BJ (cell line): Measurements from ENCODE around the gene SMYD3. TPM values are rescaled to one million over a fixed set of nuclear protein-coding genes. Genes with fewer than 3 reads are reported as not detected.

Experiments used
- CTCF ChIA-PET: fragments of 350-600 bp; formaldehyde crosslinking; extraction: SDS; loops from one replicate; lab custom pipeline; 2021; ENCODE audit warnings: antibody characterized with exemption, inconsistent platforms; lab: Yijun Ruan, JAX
- POLR2A ChIA-PET: fragments of 300-600 bp; sonication (Branson Sonifier 250); formaldehyde crosslinking; extraction: SDS; loops from one replicate; lab custom pipeline; 2021; ENCODE audit warnings: antibody characterized with exemption; lab: Charles Lee
- DNase-seq: peaks from one replicate; pipeline ENCODE4 v3.0.0-alpha.2; 2011; ENCODE audit warnings: low read depth
- H3K27me3 ChIP-seq: 2 replicates; pipeline ENCODE4 v1.6.0; 2011; ENCODE audit warnings: low read length; ENCODE audit not compliant: control insufficient read depth, insufficient read depth
- H3K36me3 ChIP-seq: 2 replicates; pipeline ENCODE4 v1.5.1; 2011; ENCODE audit warnings: low read length; ENCODE audit not compliant: control insufficient read depth, insufficient read depth
- H3K4me3 ChIP-seq: 2 replicates; pipeline ENCODE4 v1.5.1; 2011; ENCODE audit warnings: low read depth, mild to moderate bottlenecking, control low read depth, low read length
- CTCF ChIP-seq: IDR thresholded peaks from 2 replicates; pipeline ENCODE4 v1.5.1; 2011; ENCODE audit warnings: low read depth, mild to moderate bottlenecking, control low read depth, inconsistent platforms, low read length, moderate library complexity; ENCODE audit not compliant: insufficient read depth
- polyA plus RNA-seq: library from polyadenylated mRNA; depleted of rRNA; stranded (reverse); fragments of >200 nt; gene quantifications from 2 replicates; pipeline ENCODE4 v1.2.3, GENCODE V29; 2011

SMYD3 gene
- polyA plus RNA-seq, 1 experiment: 26.1 TPM

GRCh38 chr1:245968775-245969174 is 538.3 kb downstream of the SMYD3 start:
- no peak overlapping the region for H3K4me3 ChIP-seq
- DNase-seq: no peak
- no peaks in the 10 kb centered on the region for H3K27me3 ChIP-seq
- ChIA-PET POLR2A (interaction anchor here (1.3 kb wide), 1 partner anchor 197 kb away, joined by 3 read pairs; no protein-coding TSS in a partner anchor), CTCF (interaction anchor here (0.6 to 1.4 kb wide), 3 partner anchors 92 to 815 kb away, joined by 3 to 5 read pairs (median 4); no protein-coding TSS in a partner anchor)
- TF ChIP-seq CTCF: no peak
- no peaks in the 10 kb centered on the region for H3K36me3 ChIP-seq

DNA sequence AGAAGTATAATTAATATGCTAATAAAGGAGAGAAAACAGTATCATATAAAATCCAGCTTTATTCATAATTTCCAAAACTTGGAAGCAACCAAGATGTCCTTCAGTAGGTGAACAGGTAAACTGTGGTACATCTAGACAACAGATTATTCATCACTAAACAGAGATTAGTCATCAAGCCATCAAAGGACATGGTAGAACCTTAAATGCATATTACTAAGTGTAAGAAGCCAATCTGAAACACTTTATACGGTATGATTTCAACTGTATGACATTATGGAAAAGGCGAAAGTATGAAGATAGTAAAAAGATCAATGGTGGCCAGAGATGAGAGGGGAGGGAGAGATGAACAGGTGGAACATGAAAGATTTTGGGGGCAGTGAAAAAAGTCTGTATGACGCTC is 541.7 kb downstream of the SMYD3 start:
- POLR2A ChIA-PET: no interaction called here
- CTCF ChIA-PET: no interaction called here
- Histone ChIP-seq H3K27me3 (no peaks in the 10 kb centered on the region), H3K36me3 (no peaks in the 10 kb centered on the region), H3K4me3 (no peak overlapping the region)
- no peak for TF ChIP-seq CTCF
- no peak for DNase-seq

- ChIA-PET POLR2A (no interaction called here), CTCF (no interaction called here)
- DNase-seq: no peak
- H3K4me3 ChIP-seq: no peak overlapping the region
- no peaks in the 10 kb centered on the region for H3K36me3 ChIP-seq
- H3K27me3 ChIP-seq: no peaks in the 10 kb centered on the region
- no peak for TF ChIP-seq CTCF
Measured at GRCh38 chr1:245963649-245964048, 543.4 kb downstream of the SMYD3 start.

- no peak for DNase-seq
- CTCF ChIA-PET: interaction anchor here (0.9 kb wide), 1 partner anchor 10 kb away, joined by 3 read pairs; no protein-coding TSS in a partner anchor
- H3K36me3 ChIP-seq: no peaks in the 10 kb centered on the region
- no peaks in the 10 kb centered on the region for H3K27me3 ChIP-seq
- no peak for TF ChIP-seq CTCF
- POLR2A ChIA-PET: no interaction called here
- H3K4me3 ChIP-seq: no peak overlapping the region
Measured at GRCh38 chr1:245962453-245962852, 544.6 kb downstream of the SMYD3 start.

DNA sequence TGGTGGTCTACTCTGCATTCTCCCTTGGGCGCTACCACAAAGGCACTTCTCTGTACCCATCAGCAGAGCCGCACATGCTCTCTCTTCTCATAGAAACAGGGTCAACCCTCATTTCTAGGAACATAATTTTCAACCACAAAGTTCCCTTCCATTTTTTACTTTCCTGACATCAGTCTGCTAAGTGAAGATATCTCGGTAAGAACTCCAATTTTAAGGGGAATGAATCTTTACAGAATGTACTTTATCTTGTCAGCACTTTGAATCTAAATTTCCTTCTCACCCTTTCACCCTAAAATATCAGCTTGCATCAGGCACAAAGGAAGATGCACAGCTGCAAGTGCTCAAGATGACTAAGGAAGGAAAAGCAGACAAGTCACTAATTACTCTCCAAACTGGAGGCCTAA is 545.9 kb downstream of the SMYD3 start:
- DNase-seq: no peak
- H3K27me3 ChIP-seq: no peaks in the 10 kb centered on the region
- POLR2A ChIA-PET: no interaction called here
- CTCF ChIA-PET: interaction anchor here (1.1 kb wide), 1 partner anchor 804 kb away, joined by 3 read pairs; no protein-coding TSS in a partner anchor
- TF ChIP-seq CTCF: no peak
- H3K36me3 ChIP-seq: no peaks in the 10 kb centered on the region
- no peak overlapping the region for H3K4me3 ChIP-seq
